GM18507 (cell line): ENCODE results near the gene KCNG4.

Source experiments
- DNase-seq: peaks from one replicate; pipeline ENCODE4 v3.0.0; 2011; ENCODE audit warnings: low read depth; ENCODE audit not compliant: insufficient read length; ENCODE audit errors: extremely low spot score
- FAIRE-seq: peaks from 2 replicates; lab custom pipeline; 2011; peaks lifted over from hg19 to GRCh38; lab: Jason Lieb, UNC

The KCNG4 gene

DNA sequence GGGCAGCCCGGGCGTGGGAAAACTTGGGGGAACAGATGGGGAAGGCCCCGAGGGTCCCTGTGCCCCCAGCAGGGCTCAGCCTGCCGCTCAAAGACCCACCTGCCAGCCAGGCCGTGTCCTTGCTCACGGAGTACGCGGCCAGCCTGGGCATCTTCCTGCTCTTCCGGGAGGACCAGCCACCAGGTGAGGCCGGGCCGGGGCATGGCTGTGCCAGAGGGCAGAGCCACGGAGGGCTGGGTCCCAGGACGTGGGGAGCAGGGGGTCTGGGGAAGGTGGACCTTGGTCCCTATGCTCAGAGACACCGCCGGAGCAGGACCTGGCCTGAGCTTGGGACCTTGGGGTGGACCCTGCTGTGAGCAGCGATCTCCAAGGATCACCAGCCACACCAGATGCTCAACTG lies 48.3 kb downstream of the KCNG4 start:
- FAIRE-seq = no peak
- no peak for DNase-seq

DNA sequence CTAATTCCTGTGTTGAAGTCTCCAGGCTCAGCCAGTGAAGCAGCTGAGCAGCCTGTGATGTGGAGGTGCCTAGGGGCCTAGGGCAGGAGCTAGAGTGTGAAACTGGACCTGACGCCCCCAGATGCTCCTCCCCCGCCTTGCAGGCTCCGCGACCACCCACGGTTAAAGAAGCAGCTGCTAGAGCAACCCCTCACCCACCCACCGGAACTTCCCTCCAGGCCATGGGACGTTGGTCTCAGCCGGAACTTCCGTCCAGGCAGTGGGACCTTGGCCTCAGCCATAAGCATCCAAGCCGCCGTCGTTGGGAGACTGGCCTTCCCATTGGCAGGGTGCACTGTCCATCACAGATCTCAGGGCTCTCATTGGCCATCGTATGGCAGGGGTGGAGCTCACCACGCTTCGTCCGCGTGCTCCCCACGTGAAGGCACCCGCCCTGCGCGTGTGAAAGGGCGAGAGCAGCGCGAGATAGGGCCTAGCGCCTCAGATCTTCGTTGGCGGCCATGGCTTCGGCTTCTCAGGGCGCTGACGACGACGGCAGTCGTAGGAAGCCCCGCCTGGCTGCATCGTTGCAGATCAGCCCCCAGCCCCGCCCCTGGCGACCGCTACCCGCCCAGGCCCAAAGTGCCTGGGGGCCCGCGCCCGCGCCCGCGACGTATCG lies 49.0 kb downstream of the KCNG4 start, which contains the start of gene ADAD2:
ADAD2 (plus strand) TSS at position 427 of the 658 bp plus-strand sequence; CDS start at position 501, 74 bp downstream.
- DNase-seq (no peak), FAIRE-seq (no peak)

DNA sequence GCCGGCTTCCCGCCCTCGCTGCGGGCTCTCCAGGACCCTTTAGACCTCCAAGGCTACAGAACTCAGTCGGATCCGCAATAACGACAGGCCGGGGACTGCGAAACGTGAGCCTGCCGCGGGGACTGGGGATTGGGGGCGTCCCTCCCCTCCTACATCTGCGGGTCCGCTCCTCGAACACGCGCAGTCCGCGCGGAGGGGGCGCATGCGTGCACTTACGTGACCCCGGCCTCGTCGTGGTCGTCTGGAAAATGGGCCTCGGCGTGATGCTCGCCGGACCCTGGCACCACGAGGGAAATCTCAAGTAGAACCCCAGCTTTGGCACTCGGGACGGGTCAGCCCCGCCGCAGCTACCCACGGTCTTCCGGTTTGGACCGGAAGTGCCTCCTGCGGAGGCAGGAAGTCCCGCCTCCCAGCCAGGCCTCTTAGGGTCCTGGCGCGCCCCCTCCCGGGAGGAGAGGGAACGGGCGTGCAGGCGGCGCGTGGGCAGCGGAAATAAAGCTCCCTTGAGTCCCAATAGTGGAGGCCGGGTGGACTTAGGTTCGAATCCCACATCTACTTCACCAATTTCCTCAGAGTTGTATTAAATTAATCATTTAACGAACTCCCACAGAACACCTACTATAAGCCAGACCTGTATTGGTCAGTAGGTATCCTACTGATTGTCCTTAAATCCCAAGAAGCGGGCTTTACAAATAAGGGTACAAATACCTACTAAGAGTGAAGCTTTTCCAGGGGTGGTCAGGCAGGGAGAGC lies 53.0 kb downstream of the KCNG4 start, which contains the start of gene TAF1C:
TAF1C (minus strand) TSS at position 373 of the 753 bp plus-strand sequence. CDS start 2,069 bp downstream, outside the sequence.
- DNase-seq = peak; percentile 99

GRCh38 chr16:84184775-84185174 lies 55.0 kb downstream of the KCNG4 start:
- FAIRE-seq = no peak
- DNase-seq = no peak

More for the DNA sequence above, 53.0 kb downstream of the KCNG4 start, which contains the start of gene TAF1C:
- FAIRE-seq = peak; percentile 86

DNA sequence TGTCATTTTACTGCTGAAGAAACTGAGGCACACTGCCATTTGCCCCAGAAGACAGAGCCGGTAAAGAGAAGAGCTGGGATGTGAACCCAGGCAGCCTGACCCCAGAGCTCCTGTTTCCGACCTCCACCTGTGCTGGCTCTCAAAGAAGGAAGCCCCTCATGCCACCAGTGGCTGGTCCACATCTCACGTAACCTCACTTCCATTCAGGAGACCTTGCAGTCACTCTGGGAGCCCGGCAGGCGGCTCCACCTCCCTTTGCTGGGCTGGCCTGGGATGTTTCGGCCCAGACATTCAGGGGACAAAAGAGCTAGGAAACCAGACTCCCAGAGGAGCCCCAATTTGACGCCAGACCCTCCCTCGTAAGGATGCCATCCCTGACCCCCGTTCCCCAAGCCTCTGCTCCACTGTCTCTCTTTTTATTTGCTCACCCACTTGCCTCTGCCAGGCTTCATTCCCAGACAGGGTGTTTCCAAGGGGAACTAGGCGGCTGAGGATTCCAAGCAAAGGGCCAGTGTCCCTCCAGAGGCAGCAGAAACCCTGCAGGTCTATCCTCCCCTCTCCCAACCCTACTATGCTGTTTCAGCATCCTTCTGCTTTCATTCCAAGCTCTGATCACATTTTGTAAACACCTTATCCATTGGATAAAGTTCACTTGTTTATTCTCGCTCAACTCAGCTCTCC lies 55.8 kb downstream of the KCNG4 start:
- DNase-seq (no peak), FAIRE-seq (no peak)

GRCh38 chr16:84183572-84183875 lies 56.3 kb downstream of the KCNG4 start:
- FAIRE-seq (no peak), DNase-seq (no peak)

DNA sequence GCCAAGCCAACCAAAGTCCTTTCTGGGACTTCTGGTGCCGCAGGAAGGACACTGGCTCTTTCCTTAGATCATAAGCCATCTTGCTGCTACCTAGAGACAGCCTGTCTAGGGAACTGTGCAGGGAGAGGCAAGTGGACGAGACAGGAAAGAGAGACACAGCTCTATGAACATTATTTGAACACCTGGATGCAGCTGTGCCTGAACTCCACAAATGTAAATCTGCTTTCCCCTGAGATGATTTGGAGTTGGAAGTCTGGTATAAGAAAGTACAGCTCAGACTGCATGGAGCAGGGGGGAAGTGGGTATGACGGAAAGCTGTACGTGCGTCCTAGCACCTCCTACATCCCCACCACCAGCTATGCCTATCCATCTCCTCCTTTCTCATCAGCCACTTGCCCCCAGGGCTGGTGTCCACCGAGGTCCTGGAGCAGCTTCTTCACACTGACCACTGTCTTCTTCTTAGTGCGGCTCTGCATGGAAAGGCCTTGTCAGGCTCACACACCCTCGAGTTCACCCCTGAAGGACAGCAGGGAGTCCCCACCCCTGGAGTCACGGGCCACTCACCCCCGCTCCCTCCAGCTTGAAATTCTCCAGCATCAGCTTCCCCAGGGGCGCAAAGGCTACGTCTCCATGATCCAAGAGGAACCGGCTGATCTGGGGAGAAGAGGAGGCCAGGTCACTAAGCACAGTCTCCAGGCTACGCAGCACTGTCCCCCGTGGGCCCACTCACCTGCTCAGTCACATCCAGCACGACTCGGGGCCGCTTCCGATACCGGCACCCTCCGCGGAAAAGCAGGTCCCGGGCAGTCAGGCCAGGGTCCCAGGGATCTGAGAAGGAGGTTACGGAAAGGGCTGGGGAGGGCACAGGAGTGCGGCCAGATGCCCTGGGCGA lies 56.9 kb downstream of the KCNG4 start:
- no peak for FAIRE-seq
- no peak for DNase-seq

DNA sequence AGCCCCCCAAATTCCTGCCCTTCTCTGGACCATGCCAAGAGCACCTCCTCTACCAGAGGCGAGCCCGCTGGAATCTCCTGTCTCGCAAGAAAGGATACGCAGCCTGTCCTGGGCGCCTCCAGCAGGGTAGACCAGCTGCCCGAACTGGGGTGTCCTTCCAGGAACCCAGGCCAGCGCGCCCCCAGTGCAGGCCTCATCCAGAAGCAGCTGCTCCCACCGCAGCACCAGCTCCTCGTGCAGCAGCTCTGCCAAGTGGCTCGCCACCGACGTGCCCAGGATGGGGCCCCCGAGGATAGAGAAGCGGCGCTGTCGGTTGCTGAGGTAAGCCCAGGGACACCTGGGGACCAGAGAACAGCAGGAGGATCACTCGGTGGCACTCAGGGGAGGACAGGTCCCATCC lies 57.7 kb downstream of the KCNG4 start:
- DNase-seq = no peak
- FAIRE-seq = no peak

DNA sequence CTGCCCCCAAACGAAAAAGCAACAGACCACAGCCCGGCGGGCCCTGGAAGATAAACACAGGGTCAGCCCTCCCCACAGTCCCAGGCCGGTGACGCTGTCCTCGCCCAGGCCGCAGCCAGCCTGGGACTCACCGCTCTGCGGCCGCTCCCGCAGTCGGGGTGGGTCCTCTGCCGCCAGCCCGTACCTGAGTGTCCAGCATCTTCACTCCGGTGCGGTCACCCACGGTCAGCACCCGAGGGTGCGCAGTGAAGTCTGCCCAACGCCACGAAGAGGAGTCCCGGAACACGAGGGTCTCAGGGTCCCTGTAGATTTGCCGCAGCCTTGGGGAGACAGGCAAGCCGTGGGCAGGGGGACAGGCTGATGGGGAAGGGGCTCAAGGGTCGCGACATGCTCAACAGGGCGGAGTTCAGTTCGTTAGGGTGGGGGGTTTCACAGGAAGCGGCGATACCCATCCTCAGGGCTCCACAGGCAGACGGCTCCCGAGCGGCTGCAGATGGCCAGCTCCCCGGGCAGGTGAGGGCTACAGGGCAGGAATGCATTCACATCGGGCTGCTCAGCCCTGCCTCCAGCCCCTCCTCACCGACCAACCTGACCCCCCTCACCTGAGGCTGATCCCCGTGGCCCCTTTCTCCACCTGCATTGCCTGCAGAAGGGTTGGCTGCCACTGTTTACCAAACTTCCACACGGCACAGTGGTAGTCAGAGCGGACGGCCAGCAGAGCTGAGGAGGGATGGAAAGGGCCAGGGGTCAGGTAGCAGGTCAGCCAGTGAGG lies 58.5 kb downstream of the KCNG4 start:
- FAIRE-seq = no peak
- DNase-seq = no peak

GRCh38 chr16:84180519-84181140 lies 59.2 kb downstream of the KCNG4 start:
- no peak for DNase-seq
- FAIRE-seq = no peak

DNA sequence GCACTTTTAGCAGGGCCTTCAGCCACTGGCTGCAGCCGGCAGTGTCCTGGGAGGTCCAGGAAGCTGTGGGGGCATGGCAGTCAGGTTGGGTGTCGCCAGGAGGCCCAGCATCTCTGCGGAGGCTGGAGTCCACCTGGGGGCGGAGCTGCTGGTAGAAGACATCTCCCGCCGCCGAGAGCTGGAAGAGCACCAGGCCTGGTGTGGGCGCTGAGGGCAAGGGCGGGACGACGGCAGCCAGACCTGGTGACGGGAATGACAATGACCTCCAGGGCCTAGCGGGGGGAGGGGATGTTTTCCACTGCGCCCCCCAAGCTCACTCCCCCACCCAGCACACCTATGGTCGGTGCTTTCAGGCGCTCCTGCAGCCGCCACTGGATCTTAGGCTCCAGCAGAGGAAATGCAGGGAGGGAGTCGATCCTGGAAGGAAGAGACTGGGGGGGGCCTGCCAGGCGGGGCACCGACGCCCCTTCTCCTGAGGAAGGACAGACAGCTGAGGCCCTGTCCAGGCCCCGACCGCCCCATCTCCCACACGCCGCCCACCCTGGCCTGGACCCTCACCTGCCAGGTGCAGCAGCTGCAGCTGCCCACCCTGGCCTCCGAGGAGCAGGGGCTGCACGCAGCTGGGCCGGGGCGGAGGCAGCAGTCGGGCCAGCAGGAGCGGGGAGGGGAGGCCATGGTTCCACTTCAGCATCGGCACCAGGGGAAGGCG lies 60.0 kb downstream of the KCNG4 start:
- FAIRE-seq (no peak), DNase-seq (no peak)

DNA sequence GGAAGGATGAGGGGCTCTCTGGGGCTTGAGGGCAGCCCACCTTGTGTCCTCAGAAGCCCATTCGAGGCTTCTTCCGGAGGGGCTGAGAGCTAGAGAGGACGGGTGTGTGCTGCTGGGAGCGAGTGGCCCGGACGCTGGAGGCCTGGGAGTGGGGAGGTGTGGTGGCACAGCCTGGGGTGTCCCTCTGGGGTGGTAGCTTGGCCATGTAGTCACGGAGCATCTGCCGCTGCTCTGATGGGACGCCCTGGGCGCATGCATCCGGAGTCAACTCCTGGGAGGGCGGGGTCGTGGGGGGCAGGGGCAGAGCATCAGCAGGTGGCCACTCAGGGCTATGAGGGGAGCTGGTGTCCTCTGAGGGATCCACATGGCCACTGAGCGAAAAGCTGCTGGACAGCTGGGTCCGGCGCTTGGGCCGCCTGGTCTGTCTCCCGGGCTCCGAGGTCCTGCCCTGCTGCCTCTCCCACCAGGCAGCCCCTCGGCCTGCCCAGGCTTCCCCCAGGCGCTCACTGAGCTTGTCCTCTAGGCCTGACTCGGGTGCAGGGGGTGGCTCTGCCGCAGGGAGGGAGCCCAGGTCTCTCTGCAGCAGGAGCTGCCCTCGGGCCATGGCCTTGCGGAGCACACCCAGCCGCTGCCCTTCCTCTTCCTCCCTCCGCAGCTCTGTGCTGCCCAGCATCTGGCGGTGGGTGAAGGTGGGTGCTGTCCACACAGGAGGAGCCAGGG lies 60.8 kb downstream of the KCNG4 start:
- DNase-seq (no peak), FAIRE-seq (no peak)

DNA sequence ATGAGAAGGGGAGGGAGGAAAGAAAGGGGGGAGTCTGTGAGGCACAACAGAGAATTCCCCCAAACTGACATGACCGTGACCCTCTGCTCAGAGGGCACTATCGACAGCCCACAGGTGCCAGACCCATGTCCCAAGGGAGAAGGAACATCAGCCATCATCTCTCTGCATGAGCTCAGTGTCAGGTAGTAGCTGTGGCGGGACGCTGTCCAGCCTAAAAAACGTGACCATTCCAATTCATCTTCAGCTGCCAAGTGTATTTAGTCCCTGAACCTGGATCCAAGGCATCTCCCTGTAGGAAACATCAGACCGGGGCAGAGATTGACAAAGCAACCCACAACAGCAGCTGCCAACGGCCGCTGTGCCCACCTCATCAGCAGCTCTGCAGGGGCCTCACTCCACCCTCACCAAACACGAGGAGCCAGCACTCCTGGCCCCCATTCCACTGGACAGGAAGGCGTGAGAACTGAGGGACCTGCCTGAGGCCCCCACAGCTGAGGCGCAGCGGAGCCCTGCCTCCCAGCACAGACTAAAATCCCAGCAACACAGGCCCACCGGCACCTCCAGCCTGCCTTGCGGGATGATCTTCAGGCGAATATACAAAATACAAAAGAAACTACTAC lies 61.6 kb downstream of the KCNG4 start:
- DNase-seq (no peak), FAIRE-seq (no peak)

GRCh38 chr16:84177741-84178073 lies 62.1 kb downstream of the KCNG4 start:
- FAIRE-seq (no peak), DNase-seq (no peak)

GRCh38 chr16:84176192-84177053 lies 63.4 kb downstream of the KCNG4 start:
- DNase-seq (no peak), FAIRE-seq (no peak)
